Upper lobe of right lung (tissue), 1 donor: ENCODE results near the gene CELF5. TPM values are rescaled to one million over a fixed set of nuclear protein-coding genes. Genes with fewer than 3 reads are reported as not detected.
A peak's percentile ranks its signal among the peaks of the same experiment; 100 is the strongest.

Experiments used
- ATAC-seq: fragments of 200-7000 bp; cut with Tn5 transposase; one replicate; pipeline ENCODE4 v1.9.1; 2020; ENCODE audit warnings: mild to moderate bottlenecking, moderate library complexity
- DNase-seq: peaks from one replicate; pipeline ENCODE4 v3.0.0-alpha.2; 2020
- H3K27ac ChIP-seq: fragments of 200-600 bp; one replicate; pipeline ENCODE4 v1.8.0; 2022
- H3K27me3 ChIP-seq: fragments of 200-600 bp; one replicate; pipeline ENCODE4 v1.8.0; 2022; ENCODE audit warnings: mild to moderate bottlenecking
- H3K36me3 ChIP-seq: fragments of 200-600 bp; one replicate; pipeline ENCODE4 v1.8.0; 2022
- H3K4me1 ChIP-seq: fragments of 200-600 bp; one replicate; pipeline ENCODE4 v1.8.0; 2022
- H3K4me3 ChIP-seq: fragments of 200-600 bp; one replicate; pipeline ENCODE4 v1.8.0; 2022; ENCODE audit warnings: mild to moderate bottlenecking
- H3K9me3 ChIP-seq: fragments of 200-600 bp; one replicate; pipeline ENCODE4 v1.8.0; 2022
- intact Hi-C: fragments of 100-400 bp; cut with DNase I; formaldehyde crosslinking; loops from one replicate; pipeline ENCODE4 v1.11.0; 2022
- total RNA-seq: library from RNA; stranded (reverse); fragmentation: NEBNext Ultra II Directional; extraction: Animal tissue kit (Norgen Biotek cat#: 25700); gene quantifications from one replicate; pipeline ENCODE4 v1.2.1, GENCODE V29; 2021
- TF ChIP-seq, protein P1 (sequence below): fragments of 200-600 bp; IDR thresholded peaks from one replicate; pipeline ENCODE4 v1.8.0; 2022; ENCODE audit warnings: antibody characterized with exemption
- donor health status: DM: no; HTN: yes; CAD: no; lungs with severe emphysema.

Gene CELF5
- total RNA-seq, 1 donor from 2014 or later = not detected

DNA sequence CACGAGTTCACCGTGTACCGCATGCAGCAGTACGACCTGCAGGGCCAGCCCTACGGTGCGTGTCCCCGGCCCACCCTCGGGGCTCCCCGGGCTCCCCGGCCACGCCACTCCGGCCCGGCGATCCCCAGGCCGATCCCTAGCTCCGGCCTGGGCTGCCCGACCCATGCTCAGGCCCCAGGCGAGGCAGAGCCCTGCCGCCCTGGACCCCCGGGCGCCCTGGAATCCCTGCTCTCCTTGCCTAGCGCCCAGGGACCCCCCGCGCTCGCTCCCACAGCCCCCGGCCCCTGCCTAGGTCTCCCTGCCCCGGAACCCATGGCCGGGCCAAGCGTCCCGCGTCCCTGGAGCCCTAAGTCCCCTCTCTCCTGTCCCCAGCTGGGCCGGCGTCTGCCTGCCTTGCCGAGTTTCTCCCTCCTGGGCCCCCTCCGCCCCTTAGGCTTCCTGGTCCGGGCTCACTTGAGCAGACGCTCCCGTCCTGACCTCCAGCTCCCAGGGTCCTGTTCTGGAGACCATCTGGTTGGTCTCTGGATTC, 38.2 kb upstream of the CELF5 start:
- ATAC-seq = peak; percentile 36
- peak; percentile 76 for DNase-seq
- H3K4me1 ChIP-seq = peaks cover 27% of the 10 kb centered on the region
- H3K27ac ChIP-seq = peak overlapping the region; percentile 83
- H3K9me3 ChIP-seq = no peaks in the 10 kb centered on the region
- H3K27me3 ChIP-seq = no peaks in the 10 kb centered on the region
- no peaks in the 10 kb centered on the region for H3K36me3 ChIP-seq
- intact Hi-C loops = no loop called here
- peak overlapping the region; percentile 95 for H3K4me3 ChIP-seq
- TF ChIP-seq, protein P1, sequence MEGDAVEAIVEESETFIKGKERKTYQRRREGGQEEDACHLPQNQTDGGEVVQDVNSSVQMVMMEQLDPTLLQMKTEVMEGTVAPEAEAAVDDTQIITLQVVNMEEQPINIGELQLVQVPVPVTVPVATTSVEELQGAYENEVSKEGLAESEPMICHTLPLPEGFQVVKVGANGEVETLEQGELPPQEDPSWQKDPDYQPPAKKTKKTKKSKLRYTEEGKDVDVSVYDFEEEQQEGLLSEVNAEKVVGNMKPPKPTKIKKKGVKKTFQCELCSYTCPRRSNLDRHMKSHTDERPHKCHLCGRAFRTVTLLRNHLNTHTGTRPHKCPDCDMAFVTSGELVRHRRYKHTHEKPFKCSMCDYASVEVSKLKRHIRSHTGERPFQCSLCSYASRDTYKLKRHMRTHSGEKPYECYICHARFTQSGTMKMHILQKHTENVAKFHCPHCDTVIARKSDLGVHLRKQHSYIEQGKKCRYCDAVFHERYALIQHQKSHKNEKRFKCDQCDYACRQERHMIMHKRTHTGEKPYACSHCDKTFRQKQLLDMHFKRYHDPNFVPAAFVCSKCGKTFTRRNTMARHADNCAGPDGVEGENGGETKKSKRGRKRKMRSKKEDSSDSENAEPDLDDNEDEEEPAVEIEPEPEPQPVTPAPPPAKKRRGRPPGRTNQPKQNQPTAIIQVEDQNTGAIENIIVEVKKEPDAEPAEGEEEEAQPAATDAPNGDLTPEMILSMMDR = no peak

DNA sequence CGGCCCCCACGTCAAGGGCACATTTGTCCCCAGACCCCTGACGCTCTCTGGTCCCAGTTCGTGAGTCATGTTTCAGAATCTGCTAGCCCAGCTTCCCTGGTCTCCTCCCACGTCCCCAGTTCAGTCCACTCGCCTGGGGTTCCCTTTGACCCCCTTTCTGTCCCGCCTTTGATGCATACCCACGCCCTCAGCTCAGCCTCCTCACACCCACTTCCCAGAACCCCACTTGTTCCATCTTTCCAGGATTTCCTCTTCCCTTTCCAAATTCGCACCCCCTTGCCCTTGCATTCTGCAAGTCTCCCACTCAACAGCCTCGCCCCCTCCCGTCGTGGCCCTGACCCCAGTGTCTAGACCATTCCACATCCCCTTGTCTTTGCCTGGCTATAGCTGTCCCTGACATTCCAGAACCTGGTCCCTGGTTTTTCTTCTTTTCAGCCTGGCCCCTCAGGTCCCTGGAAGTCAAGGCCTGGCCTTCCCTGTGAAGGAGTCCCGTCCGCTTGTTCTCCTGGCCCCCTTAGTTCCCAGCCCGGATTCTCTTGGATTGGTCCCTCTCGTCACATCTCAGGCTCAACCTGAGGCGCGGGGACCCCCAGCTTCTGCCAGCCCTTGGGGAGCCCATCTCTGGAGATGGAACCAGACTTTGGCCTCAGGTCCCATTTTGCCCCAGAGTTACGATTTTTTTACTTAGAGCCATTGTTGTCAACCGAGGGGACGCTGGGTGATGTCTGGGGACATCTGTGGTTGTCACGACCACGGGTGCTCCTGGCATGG, 37.4 kb upstream of the CELF5 start:
- DNase-seq = no peak
- ATAC-seq = peak; percentile 15
- Histone ChIP-seq H3K36me3 (no peaks in the 10 kb centered on the region), H3K4me3 (peak overlapping the region; percentile 95), H3K9me3 (no peaks in the 10 kb centered on the region), H3K27ac (no peak overlapping the region), H3K4me1 (peaks cover 27% of the 10 kb centered on the region), H3K27me3 (no peaks in the 10 kb centered on the region)
- intact Hi-C loops = no loop called here
- TF ChIP-seq, protein P1 = no peak

DNA sequence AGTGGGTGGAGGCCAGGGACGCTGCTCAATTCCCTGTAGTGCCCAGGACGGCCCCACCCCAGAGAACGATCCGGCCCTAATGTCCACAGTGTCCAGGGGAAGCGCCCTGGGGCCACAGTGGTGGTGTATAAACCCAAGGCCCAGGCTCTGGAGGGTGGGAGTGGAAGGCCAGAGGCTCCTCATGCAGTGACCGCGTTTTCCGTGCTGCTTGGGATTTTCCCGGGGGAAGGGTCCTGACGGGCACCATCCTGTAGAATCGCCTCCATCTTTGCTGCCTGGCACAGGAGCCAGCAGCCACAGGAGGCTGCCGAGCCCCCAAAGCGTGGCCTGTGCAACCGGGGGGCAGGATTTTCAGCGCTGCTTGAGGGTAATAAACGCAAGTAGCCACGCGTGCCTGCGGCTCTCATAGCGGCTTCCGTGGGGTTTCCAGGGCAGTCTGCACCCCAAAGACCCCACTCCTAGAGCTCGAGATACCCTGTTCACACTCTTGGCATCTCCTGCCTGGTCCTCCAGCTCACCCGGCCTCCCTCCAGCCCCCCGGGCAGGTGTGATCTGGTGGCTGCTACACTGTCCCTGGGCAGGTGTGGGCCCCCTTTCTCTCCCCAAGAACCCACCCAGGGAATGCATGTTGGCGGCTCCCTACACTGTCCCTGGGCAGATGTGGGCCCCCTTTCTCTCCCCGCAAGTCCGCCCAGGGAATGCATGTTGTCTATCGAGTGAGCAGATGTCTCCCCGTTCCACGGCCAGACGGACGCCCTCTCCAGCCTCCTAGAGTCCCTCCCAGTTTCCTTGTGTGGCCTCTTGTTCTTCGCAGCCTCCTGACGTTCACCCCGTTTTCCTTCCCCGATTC, 36.6 kb upstream of the CELF5 start:
- ATAC-seq = no peak
- no peak for DNase-seq
- intact Hi-C loops = no loop called here
- H3K4me1 ChIP-seq = peaks cover 27% of the 10 kb centered on the region
- H3K4me3 ChIP-seq = no peak overlapping the region
- no peaks in the 10 kb centered on the region for H3K27me3 ChIP-seq
- TF ChIP-seq, protein P1 = no peak
- no peaks in the 10 kb centered on the region for H3K9me3 ChIP-seq
- H3K27ac ChIP-seq = no peak overlapping the region
- no peaks in the 10 kb centered on the region for H3K36me3 ChIP-seq

DNA sequence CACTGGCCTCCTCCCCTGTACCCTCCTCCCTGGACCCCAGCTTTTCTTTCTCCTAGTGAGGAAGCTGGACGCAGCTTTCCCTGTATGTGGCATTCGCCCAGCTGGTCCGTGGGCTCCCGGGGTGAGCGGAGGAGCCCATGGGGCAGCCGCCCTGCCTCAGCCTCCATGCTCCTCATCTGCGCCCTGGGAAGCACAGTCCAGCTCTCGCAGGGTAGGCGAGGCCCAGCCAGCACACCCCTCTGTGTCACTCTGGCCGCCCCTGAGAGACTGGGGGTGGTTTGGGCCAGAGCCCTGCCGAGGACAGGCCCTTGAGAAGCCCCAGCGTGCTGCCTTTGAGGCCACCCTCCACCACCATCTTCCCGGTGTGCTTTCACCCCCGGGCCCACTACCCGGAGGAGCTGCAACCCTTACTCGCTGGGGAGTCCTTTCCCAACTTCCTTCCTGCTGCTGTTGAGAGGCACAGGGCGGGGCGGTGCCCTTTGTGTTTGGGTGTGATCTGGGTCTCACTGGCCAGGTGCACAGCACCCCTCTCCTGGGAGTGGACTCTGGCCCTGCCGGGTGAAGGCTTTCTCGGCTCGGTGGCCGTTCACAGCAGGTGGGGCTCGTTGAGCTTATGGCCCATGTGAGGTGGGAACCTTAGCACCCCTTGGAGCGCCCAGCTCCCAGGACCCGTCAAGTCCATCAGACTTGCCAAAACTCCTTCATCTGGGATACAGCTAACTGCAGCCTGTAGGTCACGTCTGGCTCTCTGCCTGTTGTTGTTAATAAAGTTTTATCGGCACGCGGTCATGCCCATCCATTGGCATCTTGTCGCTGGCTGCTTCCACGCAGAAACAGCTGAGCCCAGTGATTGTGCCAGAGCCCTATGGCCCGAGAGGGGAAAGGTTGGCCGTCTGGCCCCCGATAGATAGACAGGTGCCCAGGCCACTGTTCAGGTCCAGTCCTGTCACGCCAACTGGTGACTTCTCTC, 35.5 kb upstream of the CELF5 start:
- peak; percentile 73 for DNase-seq
- no peaks in the 10 kb centered on the region for H3K27me3 ChIP-seq
- no peaks in the 10 kb centered on the region for H3K9me3 ChIP-seq
- intact Hi-C loops = no loop called here
- H3K4me3 ChIP-seq = no peak overlapping the region
- TF ChIP-seq, protein P1 = no peak
- H3K4me1 ChIP-seq = peaks cover 27% of the 10 kb centered on the region
- no peaks in the 10 kb centered on the region for H3K36me3 ChIP-seq
- no peak for ATAC-seq
- H3K27ac ChIP-seq = no peak overlapping the region
